Measurements from ENCODE around the gene PAPSS2.

DNA sequence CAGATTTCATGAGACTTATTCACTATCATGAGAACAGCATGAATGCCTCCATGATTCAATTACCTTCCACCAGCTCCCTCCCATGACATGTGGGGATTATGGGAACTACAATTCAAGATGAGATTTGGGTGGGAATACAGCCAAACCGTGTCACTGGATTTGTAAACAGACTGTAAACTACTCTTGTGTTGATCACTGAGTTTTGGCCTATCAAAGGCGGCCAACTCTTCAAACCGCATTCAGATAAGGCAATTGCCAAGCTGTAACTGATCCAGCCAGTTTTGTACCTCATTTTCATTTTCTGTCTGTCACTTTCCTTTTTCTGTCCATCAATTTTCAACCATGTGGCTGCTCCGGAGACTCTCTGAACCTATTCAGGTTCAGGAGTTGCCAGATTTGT is 27.2 kb upstream of the PAPSS2 start:
- TF ChIP-seq POLR2A (IDR thresholded peaks at IDR 0.05) = no peak
- TF ChIP-seq, protein P1, sequence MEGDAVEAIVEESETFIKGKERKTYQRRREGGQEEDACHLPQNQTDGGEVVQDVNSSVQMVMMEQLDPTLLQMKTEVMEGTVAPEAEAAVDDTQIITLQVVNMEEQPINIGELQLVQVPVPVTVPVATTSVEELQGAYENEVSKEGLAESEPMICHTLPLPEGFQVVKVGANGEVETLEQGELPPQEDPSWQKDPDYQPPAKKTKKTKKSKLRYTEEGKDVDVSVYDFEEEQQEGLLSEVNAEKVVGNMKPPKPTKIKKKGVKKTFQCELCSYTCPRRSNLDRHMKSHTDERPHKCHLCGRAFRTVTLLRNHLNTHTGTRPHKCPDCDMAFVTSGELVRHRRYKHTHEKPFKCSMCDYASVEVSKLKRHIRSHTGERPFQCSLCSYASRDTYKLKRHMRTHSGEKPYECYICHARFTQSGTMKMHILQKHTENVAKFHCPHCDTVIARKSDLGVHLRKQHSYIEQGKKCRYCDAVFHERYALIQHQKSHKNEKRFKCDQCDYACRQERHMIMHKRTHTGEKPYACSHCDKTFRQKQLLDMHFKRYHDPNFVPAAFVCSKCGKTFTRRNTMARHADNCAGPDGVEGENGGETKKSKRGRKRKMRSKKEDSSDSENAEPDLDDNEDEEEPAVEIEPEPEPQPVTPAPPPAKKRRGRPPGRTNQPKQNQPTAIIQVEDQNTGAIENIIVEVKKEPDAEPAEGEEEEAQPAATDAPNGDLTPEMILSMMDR (IDR thresholded peaks at IDR 0.05) = no peak

All from ovary (tissue), 3 donors.